CD4-positive, alpha-beta T cell treated with Interleukin-2 at 100 ng/mL for 4 hours (primary cell): ENCODE results near the gene METTL16.
A peak's percentile ranks its signal among the peaks of the same experiment; 100 is the strongest.

Experiments used
- DNase-seq: peaks from one replicate; pipeline ENCODE4 v3.0.0-alpha.2; 2020; ENCODE audit warnings: low spot score

METTL16 gene

DNA sequence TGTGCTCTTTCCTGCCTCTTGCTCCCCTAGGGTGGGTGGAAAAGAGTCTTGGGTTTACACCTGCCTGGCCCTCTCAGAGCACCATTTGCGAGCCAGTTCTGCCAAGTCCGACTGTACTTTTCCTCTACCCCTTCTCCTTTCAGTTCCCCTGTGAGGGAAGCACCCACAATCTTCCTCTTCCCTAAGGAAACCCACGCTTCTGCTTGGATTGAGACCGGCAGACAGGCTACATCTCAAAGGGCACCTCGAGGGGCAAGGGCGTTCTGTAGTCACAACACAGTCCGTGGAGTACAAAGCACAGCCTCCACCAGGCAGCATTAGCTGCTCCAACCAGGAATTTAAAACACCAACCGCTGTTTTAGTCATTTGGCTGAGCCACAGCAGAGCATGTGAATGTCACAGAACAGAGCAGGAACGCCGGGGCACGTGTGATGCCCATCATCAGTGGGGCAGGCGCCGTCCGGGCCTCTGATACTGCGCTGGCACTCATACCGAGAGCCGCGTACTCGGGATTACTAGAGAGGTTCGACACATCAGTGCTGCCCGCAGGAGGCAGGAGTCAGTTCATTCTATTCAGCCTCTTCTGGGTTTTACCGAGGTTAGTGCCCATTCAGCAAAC, 97.1 kb downstream of the METTL16 start:
- DNase-seq = no peak

DNA sequence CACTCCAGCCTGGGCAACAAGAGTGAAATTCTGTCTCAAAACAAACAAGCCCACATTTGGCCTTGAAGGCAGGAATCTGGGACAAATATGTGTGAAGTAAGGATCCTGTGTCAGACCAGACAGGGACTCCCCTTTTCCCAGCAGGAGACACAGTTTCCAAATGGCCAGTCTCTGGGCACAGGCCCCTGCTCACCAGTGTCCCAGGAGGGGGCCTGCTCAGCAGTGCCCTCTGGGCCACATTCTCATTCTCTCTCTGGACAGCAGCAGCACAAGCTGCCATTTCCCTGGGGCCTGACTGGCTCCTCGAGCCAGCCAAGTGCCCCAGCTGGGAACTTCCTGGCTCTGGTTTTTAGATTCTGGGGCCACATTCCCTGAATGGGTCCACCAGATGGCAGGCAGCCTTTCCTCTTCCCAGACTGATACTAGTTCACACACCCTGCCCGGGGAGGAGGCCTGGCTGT, 99.1 kb downstream of the METTL16 start:
- no peak for DNase-seq

DNA sequence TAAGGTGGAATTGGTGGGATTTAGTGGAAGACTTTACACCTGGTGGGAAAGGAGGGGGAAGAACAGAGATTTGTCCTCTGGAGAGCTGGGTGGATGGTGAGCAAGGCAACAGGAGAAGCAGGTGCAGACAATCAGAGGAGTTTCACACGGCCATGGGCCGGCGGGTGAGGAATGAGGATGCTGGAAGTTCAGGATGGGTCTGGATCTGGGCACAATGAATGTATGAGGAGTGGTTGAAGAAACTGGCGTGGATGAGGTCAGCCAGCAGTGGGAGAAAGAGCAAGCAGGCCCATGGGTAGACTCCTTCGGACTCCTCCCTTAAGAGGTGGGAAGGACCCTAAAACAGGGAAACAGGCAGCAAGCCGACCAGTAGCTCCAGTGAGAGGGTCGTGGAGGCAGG, 100.7 kb downstream of the METTL16 start:
- DNase-seq = no peak

DNA sequence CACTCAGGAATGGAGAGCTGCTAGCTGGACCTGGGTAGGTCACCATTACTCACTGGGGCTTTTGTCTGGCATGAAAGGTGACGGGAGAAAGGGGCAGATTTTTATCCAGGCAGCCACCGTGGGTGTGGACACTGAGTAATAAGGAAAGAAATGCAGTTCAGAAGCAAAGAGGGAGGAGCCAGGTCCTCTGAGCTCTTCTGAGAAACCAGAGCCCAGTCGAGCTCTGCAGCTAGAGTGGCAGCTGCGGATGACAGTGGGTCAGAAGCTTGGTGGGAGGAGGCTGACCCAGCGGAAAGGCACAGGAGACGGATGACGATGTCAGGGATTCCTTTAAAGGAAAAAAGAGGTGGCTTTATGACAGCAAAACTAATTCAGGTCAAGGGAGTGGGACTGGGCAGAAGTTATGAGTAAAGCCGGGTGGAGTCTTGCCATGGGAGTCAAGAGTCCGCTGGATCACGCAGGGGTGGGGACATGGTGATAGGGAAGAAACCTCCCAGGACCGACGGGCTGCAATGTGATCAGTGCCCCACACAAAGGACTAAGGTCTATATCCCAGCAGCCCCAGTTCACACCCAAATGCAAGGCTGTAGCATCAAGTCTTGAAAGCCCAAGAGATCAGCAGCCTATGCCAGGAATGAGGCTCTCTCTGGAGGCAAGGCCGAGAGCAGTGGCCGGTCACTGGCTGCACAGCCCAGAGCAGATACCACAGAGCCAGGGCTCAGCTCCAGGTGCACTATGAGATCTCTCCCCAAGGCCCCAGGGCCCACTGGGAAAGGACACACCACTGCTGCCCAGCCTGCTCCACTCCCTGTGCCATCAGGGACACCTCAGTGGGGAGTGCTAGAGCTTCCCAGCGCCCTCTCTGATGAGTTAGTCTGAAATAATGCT, 104.5 kb downstream of the METTL16 start:
- no peak for DNase-seq

DNA sequence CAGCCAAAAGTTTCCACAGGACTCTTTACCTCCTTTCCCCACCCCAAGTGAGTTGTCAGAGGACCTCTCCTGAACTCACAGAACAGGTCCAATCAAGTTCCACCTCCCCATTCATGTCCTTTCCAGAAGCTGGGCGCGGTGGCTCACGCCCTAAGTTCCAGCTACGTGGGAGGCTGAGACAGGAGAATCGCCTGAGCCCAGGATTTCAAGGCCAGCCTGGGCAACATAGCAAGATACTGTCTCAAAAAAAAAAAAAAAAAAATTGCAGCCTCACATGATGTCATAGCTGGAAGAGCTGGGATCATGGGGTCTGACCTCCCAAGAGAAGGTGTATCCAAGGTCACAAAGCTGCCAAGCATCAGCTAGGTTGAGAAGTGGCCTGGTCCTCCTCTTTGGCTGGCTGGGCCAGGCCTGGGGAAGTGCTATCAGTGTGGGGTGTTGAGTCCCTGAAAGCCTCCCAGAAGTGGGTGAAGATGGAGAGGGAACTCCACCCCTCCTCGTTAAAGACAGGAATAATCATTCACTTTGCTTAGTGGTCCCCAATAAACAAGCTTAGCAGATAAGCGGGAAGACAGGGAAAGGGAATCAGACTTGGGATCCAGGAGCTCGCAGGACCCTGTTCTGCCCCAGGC, 105.3 kb downstream of the METTL16 start:
- no peak for DNase-seq

DNA sequence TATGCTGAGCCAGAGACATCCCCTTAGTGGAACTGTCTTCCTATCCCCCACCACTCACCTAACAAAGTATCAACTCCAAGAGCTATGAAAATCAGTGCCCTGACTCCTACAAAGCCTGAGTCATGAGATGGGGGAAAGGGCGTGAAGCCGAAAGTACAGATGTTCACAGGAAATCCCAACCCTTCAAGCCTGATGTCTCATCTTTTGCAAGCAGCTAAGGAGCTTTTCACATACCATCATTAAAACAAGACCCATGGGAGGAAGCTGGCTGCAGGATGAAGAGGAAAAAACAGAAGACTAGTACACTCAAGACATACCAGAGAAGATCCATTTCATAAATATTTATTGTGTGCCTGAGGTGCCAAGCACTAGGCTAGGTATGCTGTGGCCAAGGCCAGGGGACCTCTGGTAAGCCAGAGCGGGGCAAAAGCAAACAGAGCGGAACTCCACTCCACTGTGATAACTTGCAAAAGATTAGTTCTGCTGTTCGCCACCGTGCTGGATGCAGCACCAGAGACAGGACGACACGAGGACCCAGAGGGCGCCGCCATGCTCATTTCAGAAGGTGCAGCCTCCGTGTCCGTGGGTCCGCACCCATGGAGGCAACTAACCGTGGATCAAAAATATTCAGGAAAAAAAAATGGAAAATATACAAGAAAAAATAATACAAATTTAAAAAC, 106.3 kb downstream of the METTL16 start:
- no peak for DNase-seq

DNA sequence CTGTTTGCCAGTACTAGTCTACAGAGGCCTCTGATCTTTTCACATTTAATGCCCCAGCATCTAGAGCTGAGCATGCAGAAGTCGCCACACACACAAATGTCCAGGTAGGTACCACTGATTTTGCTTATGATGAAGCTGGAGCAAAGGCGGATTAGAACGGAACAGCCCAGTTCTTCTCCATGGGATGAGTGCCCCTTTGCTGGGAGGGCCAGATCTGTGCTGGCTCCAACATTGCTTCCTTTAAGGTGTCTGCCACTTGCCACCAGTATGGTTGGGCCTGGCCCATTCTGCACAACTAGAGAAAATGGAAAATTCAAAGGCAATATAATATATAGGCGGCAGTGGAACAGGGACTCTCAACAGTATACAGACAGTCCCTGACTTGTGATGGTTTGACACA, 108.6 kb downstream of the METTL16 start:
- no peak for DNase-seq

DNA sequence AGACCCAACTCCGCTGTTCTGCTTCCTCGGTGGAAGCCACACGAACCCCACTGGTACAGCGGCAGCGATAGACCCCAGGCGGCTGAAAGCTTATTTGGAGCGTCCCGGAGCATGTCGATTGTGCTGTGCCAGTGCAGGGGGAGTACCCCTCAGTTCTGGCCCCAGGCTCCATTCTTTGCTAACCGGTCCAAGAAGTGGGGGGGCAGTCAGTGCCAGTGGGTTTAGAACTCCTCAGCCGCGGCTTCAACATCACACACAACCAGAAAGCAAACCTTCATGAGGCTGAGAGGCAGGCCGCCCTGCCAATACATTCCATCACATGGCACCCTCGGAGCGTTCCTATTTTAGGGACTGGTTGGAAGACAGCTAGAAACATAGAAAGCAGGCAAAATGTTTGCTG, 109.1 kb downstream of the METTL16 start:
- no peak for DNase-seq

DNA sequence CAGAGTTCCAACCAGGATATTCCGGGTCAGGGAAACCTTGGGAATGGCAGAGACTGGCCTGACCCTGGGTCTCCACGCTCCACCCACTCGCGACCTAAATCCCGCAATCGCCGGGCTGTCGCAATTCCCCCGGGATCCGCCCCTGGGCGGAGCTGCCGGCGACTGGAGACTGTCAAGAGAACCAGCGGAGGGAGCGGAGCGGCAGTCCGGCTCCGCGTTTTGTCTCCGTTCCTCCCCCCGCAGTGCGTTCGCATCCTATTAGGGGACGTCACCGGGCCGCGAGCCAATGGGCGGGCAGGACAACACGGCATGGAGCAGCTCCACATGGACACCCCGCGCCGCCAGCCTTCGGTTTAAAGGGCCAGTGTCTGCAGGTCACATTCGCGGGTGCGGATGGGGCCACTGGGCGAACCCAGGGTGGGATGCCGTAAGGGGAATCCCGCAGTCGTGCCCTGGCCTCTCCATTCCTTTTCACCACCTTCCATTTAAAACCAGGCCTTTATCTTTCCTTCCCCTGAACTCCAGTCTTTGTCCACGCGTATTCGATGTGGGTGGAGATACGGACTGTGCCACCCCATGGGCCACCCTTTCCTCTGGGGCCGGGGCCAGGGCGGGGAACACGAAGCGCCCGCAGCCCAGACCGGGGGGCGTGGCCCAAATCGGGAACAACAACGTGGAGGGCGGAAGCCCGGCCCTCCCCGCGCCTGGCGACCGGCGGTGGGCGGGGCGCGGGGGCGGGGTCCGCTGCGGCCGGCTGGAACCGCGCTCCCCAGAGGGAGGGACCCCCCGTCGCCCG, 110.1 kb downstream of the METTL16 start:
- DNase-seq = peak; percentile 99

DNA sequence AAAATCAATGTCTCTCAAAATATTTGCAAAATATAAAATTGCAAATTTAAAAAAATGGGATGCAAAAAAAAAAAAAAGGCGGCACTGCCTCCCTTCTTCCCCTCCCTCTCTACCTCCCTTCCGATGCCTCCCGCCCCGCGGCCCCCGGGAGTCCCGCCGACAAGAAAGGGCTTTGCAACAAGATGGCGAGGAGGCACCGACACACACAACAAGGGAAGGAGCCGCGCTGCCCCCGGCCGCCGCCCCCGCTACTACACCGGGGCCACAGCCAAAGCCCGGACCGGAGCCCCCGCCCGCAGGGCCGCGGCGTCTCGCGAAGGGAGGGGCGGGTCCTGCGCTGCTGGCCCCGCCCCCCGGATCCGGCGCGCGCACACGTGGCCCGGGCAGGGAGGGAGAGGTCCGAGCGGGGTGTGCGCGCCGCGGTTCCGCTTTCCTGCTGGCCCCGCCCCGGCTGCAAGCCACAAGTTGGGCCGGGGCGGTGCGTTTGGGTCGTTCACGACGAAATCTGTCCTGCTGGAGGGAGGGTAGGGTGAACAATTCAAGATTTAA, 110.7 kb downstream of the METTL16 start, which contains the start of gene MNT:
Gene MNT, minus strand, starts transcription at position 184 of the 549 bp plus-strand sequence. CDS start 348 bp downstream, outside the sequence.
- peak; percentile 94 for DNase-seq

DNA sequence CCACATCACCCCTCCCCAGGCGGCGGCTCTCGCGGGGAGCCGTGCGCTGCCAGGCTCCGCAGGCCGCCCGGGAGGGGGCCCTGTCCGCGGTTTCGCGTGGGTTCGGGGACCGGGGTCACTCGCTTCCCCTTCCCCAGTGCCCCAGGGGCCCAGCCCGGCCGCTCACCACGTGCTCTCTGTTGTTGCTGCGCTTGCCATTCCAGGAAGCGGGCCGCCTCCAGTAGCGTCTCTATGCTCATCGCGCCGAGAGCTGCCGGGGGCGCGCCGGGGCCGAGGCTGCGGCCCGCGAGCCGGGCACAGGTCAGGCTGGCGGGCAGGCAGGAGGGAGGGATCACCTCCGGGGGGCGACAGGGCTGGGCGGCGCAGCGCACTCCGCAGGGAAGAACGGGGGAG, 111.2 kb downstream of the METTL16 start:
- DNase-seq = peak; percentile 42

DNA sequence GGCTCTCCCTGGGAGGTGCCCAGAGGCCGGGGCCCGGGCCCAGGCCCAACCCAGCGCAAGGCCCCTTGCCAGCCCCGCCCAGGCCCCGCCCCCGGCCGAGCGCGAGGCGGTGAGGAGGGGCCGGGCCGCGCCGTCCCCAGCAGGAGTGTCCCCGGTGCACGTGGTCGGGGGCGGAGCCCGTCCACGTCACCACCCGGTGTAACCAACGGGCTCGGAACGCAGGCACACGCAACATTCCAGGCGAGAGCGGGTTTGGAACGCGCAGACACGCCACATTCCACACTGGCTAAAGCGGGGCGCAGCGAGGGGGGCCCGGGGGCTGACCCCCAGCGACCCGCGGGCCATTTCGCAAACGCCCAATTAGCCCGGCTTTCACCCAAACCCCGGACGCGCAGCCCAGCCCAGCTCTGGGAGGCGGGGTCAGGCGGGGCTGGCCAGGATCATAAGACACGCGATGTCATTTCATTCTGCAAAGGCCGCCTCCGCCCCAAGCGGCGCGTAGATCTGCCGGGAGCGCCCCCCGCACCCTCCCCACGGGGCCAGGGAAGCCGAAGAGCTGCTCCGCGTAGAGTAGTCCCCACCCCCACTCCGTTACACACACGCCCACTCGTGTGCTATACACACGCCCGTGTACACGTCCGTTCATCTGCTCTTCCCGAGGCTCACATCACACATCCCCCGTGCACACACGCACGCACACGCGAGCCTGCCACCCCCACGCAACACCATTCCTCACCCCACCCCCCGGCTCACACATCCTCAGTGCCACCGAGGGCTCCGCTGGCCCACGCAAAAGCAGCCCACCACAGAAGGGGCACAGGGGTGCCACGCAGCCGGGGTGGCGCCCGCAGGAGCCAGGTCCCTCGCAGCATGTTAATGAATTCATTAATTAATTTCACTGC, 111.9 kb downstream of the METTL16 start:
- DNase-seq = peak; percentile 90

DNA sequence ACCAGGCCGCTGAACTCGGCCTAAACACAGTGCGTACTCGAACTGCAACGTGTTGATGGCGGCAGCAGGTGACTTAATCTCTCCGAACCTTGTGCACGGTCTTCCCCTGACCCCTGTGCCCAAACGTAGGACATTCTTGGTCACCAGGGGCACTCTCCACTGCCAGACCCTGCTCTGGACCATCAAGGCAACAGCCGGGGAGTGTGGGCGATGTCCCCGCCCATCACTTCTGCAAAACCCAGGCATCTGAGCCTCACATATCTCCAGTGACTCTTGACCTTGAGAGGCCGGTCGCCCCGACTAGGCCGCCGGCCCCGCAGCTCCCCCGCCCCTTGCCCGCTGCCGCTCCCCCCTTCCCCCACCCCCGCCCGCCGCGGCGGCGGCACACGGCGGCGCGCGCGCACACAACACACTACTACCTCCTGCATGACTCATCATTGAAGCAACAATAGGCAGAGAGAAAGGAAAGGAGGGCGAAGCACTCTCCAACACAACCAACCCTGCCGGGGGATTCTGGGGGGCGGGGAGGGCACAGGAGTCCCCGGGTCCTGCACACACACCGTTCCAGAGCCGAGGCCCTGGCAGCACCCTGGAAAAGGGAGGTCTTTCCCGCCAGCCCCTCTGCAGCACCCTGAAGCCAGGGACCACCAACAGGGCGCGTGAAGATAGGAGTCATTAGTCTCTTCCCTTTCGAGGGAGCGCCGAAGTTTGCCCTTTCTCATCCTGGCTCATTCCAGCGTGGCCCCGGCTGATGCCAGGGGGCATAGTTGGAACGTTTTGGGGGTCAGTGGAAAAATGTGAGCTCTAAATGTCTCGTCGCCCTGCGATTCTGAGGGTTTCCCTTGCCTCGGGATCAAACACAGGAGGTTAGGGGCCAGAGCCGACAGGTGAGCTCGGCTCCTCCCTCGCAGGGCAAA, 112.8 kb downstream of the METTL16 start:
- DNase-seq = peak; percentile 72

DNA sequence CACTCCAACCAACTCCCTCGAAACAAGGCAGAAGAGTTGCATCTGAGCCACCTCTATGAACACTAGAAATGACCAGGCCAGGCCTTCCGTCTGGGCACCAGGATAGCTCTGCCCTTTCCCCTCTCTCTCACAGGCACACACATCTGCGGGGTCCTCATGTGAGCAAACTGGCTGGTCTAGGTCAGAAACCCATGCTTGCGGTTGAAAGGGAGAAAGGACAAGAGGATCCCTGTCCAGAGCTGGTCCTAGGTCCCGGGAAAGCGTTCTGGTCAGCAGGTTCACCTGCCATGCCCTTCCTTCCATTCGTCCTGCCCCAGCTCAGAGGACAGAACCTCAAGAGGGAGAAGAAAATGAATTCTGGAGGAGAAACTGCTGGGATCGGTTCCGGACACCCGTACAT, 113.5 kb downstream of the METTL16 start:
- DNase-seq = no peak

DNA sequence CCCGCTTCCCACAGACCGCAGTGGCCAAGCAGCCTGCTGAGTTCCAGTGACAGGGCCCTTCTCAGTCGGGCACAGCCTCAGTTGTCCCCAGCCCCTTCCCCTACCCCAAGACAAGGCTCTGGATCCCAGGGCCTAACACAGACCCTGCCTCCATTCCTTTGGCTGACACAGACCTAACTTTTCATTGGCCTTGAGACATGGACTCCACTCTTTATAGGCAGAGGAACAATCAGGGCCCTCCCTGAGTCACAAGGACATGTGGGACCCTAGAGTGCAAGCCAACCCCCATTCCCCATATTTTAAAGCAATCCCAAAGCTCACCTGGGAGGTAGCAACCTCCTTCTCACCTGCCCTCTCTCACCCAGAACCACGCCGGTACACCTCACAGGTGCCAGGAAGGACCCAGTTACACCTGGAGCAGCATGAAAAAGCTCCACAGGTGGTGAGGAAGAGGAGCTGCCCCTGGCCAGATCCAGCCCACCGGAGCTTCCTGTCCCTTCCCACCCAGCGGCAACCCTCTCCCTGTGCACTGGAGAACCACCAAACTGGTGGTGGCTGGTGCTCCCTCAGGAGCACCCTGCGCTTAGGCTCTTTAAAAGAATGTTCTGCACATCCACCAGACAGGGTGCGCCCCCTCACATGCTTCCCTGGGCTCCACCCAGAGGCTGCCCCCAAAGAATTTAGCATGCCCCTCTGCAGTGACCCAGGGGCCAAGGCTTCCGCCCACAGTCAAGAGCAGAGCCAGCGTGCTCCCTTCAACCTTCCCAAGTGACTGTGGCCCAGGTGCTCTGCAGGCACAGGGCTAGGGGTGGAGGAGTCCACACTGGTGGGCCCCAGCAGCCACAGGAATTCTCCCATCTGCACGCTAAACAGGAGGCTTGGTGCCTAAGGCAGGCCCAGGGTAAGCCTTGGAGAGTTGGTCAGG, 114.2 kb downstream of the METTL16 start:
- DNase-seq = no peak

DNA sequence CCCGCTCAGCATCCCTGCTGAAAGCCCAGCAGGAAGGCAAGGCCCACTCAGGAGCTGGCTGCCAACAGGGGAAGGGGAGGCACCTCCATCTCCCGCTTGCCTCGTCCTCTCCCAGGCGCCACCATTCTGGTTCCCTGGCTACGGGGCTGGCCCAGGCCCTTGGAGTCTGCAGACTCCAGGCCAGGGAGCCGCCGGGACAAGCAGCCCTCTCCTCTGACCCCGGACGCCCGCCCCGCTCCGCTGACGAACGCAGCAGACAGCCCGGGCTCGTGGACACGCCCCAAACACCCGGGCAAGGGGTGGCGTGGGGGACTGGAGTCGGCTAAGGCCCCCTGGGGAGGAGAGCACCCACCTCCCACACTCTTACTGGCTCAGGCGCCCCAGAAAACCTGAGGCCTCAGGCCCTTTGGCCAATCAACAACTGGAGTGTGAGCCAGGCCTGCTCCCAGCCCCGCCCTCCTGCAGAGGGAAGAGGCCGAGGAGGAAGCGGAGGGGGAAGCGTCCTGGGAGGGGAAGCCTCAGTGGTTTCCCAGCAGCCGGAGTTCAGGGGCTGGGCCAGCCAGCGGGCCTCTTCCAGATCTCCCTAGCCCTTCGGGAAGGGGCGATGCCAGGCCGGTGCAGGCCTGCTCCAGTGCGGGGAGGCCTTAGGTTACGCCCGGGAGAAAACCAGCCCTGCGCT, 115.0 kb downstream of the METTL16 start:
- peak; percentile 48 for DNase-seq

DNA sequence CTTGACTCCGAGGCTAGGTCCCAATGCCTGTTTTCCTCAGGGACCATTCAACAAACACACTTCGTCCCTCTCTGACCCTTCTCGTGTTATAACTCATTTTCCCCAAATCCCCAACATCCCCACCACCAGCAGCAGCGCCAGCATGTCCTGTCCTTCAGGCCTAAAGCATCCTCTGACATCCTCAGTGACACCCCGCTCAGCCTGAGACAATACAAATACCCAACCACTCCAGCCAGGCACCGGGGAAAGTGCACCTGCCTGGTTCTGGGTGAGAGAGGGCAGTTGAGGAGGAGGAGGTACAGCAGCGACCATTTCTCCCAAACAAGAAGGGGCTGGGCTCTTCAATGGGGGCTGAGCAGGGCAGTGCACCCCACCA, 115.5 kb downstream of the METTL16 start:
- no peak for DNase-seq
